ENCODE data around the gene SHOC2.

The SHOC2 gene

GRCh38 chr10:110931769-110932381 is 12.5 kb downstream of the SHOC2 start:
- TF ChIP-seq ZFX (IDR thresholded peaks at IDR 0.05) (no peak), CTCF (conservative IDR thresholded peaks at IDR 0.05) (no peak)
- no peak overlapping the region for H3K27ac ChIP-seq

GRCh38 chr10:110932505-110933180 is 13.2 kb downstream of the SHOC2 start:
- no peak for TF ChIP-seq ZFX (IDR thresholded peaks at IDR 0.05)
- no peak for TF ChIP-seq CTCF (conservative IDR thresholded peaks at IDR 0.05)
- H3K27ac ChIP-seq, result no peak overlapping the region

DNA sequence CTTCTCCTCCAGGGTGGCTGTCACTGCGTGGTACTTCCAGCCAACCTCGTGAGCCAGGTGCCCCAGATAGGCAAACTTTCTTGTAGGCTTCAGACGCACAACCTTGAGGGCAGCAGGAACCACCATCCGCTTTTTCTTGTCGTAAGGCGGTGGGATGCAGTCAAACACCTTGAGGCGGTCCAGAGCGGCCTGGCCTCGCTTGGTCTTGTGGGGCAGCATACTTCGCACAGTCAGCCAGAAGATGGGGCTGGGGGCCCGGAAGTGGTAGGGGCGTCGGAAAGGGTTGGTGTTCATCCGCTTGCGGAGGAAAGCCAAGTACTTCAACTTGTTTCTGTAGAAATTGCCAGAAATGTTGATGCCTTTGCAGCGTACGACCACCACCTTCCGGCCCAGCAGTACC is 17.4 kb downstream of the SHOC2 start:
- no peak overlapping the region for H3K27ac ChIP-seq
- TF ChIP-seq CTCF (conservative IDR thresholded peaks at IDR 0.05) (no peak), ZFX (IDR thresholded peaks at IDR 0.05) (no peak)

DNA sequence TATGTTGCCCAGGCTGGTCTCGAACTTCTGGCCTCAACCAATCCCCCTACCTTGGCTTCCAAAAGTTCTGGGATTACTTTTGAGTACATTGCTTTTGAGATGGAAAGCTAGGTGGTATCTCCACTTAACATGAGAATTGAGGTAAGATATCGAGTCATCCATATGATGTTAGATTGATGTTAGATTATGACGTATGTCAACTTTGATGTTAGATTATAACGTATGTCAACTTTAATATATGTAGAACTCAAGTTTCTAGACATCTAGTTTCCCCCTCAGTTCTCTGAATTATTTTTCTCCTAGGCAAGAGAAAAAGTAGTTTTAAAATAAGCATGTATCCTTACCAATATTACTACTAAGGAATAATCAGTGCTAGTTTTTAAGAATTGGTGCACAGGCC is 20.0 kb downstream of the SHOC2 start:
- TF ChIP-seq ZFX (IDR thresholded peaks at IDR 0.05), result no peak
- TF ChIP-seq CTCF (conservative IDR thresholded peaks at IDR 0.05), result no peak
- no peak overlapping the region for H3K27ac ChIP-seq

DNA sequence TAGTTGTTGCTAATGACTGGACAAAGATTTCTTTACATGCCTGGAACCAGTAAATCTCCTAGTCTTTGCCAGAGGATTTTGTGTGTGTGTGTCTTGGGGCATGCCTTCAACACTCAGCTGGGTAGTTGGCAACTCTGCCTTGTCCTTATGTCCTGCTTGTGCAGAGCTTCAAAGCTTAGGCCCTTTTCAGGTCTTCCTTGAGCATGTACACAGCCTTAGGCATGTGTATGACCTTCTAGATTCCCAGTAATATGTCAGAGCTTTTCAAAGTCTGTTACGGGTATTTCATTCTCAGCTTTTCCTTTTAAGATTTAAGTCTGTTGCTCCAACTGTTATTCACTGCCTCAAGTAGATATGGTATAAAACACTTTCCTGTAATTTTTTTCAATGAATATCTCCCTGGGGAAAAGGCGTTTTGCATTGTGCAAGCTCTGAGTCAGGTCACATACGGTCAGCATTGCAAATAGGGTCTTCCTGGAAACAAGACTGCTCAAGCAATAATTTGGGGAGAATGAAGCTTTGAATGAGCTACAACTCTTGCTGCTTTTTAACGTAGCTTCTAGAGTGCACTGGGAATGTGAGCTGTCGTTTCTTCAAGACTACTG is 25.5 kb downstream of the SHOC2 start:
- H3K27ac ChIP-seq, result no peak overlapping the region
- TF ChIP-seq CTCF (conservative IDR thresholded peaks at IDR 0.05) (no peak), ZFX (IDR thresholded peaks at IDR 0.05) (no peak)

- no peak overlapping the region for H3K27ac ChIP-seq
- TF ChIP-seq ZFX (IDR thresholded peaks at IDR 0.05) (no peak), CTCF (conservative IDR thresholded peaks at IDR 0.05) (no peak)
These were observed 27.1 kb downstream of the SHOC2 start for GRCh38 chr10:110946496-110946895.

GRCh38 chr10:110947061-110947595 is 27.7 kb downstream of the SHOC2 start:
- no peak overlapping the region for H3K27ac ChIP-seq
- TF ChIP-seq ZFX (IDR thresholded peaks at IDR 0.05) (no peak), CTCF (conservative IDR thresholded peaks at IDR 0.05) (no peak)
